NCI-H526 treated with DMSO at 0.1 percent for 48 hours (cell line): Measurements from ENCODE around the gene ANXA2.

ENCODE experiments used
- DNase-seq: peaks from one replicate; lab custom pipeline; 2025; lab: John Stamatoyannopoulos, UW

The ANXA2 gene

GRCh38 chr15:60389261-60390077, 8.3 kb downstream of the ANXA2 start:
- no peak for DNase-seq

- DNase-seq, result no peak
Observed at GRCh38 chr15:60387321-60387720, 10.5 kb downstream of the ANXA2 start.

- no peak for DNase-seq
Observed at GRCh38 chr15:60386615-60387014, 11.2 kb downstream of the ANXA2 start.

- peak; percentile 22 for DNase-seq
Observed at GRCh38 chr15:60385620-60386552, 11.9 kb downstream of the ANXA2 start.

GRCh38 chr15:60384526-60385126, 13.2 kb downstream of the ANXA2 start:
- DNase-seq, result no peak

GRCh38 chr15:60384053-60384452, 13.7 kb downstream of the ANXA2 start:
- no peak for DNase-seq

- DNase-seq, result no peak
Observed at GRCh38 chr15:60382773-60383674, 14.8 kb downstream of the ANXA2 start.

- DNase-seq, result no peak
Observed at GRCh38 chr15:60381148-60381788, 16.5 kb downstream of the ANXA2 start.

- no peak for DNase-seq
Observed at GRCh38 chr15:60379525-60380274, 18.1 kb downstream of the ANXA2 start.

- DNase-seq, result no peak
Observed at GRCh38 chr15:60379185-60379524, 18.6 kb downstream of the ANXA2 start.

GRCh38 chr15:60376677-60377095, 21.1 kb downstream of the ANXA2 start:
- DNase-seq, result no peak

GRCh38 chr15:60375306-60375705, 22.5 kb downstream of the ANXA2 start:
- DNase-seq, result no peak

GRCh38 chr15:60374628-60375081, 23.1 kb downstream of the ANXA2 start:
- no peak for DNase-seq

GRCh38 chr15:60374209-60374608, 23.6 kb downstream of the ANXA2 start:
- no peak for DNase-seq

GRCh38 chr15:60373745-60374144, 24.0 kb downstream of the ANXA2 start:
- DNase-seq, result no peak

GRCh38 chr15:60373327-60373726, 24.5 kb downstream of the ANXA2 start:
- DNase-seq, result no peak

GRCh38 chr15:60372756-60373155, 25.0 kb downstream of the ANXA2 start:
- DNase-seq, result no peak

GRCh38 chr15:60372227-60372626, 25.6 kb downstream of the ANXA2 start:
- no peak for DNase-seq

GRCh38 chr15:60371175-60372051, 26.4 kb downstream of the ANXA2 start:
- no peak for DNase-seq

GRCh38 chr15:60370869-60371136, 27.0 kb downstream of the ANXA2 start:
- no peak for DNase-seq
